PC-3 (cell line): ENCODE data around the gene DNAH10. TPM values are rescaled to one million over a fixed set of nuclear protein-coding genes. Genes with fewer than 3 reads are reported as not detected.

Experiments
- ATAC-seq: fragments of 200-7000 bp; cut with Tn5 transposase; 2 replicates; pipeline ENCODE4 v1.9.1; 2020; ENCODE audit warnings: mild to moderate bottlenecking, moderate library complexity
- BruUV-seq: library from RNA; stranded (reverse); fragments of 400-500 nt; replicated peaks from 2 replicates; lab custom pipeline; 2021; lab: Mats Ljungman, UMichigan
- CTCF ChIA-PET: fragments of 300-600 bp; sonication (Branson Sonifier 250); formaldehyde crosslinking; loops from one replicate; lab custom pipeline; 2022; ENCODE audit warnings: antibody characterized with exemption; lab: Charles Lee
- POLR2A ChIA-PET: fragments of 300-600 bp; sonication (Branson Sonifier 250); formaldehyde crosslinking; loops from one replicate; lab custom pipeline; 2022; ENCODE audit warnings: antibody characterized with exemption; ENCODE audit not compliant: unreplicated experiment; lab: Charles Lee
- DNase-seq: peaks from one replicate; pipeline ENCODE4 v3.0.0-alpha.2; 2015
- H2AFZ ChIP-seq: fragments of 300-600 bp; sonication (generic); 2 replicates; pipeline ENCODE4 v1.6.0; 2016; ENCODE audit warnings: antibody characterized with exemption, low read length
- H3F3A ChIP-seq: fragments of 300-600 bp; sonication (generic); one replicate; pipeline ENCODE4 v1.6.0; 2017; ENCODE audit warnings: antibody characterized with exemption, low read length, control low read depth, mild to moderate bottlenecking; ENCODE audit not compliant: unreplicated experiment
- H3K27ac ChIP-seq: fragments of 300-600 bp; sonication (generic); 2 replicates; pipeline ENCODE4 v1.5.1; 2016; ENCODE audit warnings: mild to moderate bottlenecking, low read length
- H3K27me3 ChIP-seq: fragments of 300-600 bp; sonication (generic); 2 replicates; pipeline ENCODE4 v1.6.1; 2016; ENCODE audit warnings: low read length, mixed read lengths
- H3K36me3 ChIP-seq: fragments of 300-600 bp; sonication (generic); 2 replicates; pipeline ENCODE4 v1.6.1; 2016; ENCODE audit warnings: low read depth, mixed run types, low read length, mixed read lengths
- H3K4me1 ChIP-seq: fragments of 300-600 bp; sonication (generic); 2 replicates; pipeline ENCODE4 v1.5.1; 2016; ENCODE audit warnings: low read length; ENCODE audit not compliant: insufficient read depth
- H3K4me2 ChIP-seq: fragments of 300-600 bp; sonication (generic); 2 replicates; pipeline ENCODE4 v1.6.0; 2016; ENCODE audit warnings: low read length
- H3K4me3 ChIP-seq: fragments of 300-600 bp; sonication (generic); 2 replicates; pipeline ENCODE4 v1.5.1; 2016; ENCODE audit warnings: mild to moderate bottlenecking, low read length, mixed read lengths
- H3K79me2 ChIP-seq: fragments of 300-600 bp; sonication (generic); 2 replicates; pipeline ENCODE4 v1.6.1; 2017; ENCODE audit warnings: low read length, mixed read lengths
- H3K9ac ChIP-seq: fragments of 300-600 bp; sonication (generic); 2 replicates; pipeline ENCODE4 v1.6.0; 2016; ENCODE audit warnings: mild to moderate bottlenecking, low read length
- H3K9me2 ChIP-seq: fragments of 300-600 bp; sonication (generic); replicated peaks from 2 replicates; pipeline ENCODE4 v1.6.1; 2016; ENCODE audit warnings: mixed run types, low read length, mixed read lengths
- H3K9me3 ChIP-seq: fragments of 300-600 bp; sonication (generic); 2 replicates; pipeline ENCODE4 v1.6.1; 2016; ENCODE audit warnings: low read length, mixed read lengths
- H4K20me1 ChIP-seq: fragments of 300-600 bp; sonication (generic); 2 replicates; pipeline ENCODE4 v1.6.1; 2016; ENCODE audit warnings: low read length, mixed read lengths
- EZH2 ChIP-seq: fragments of 300-600 bp; sonication (generic); IDR thresholded peaks from one replicate; pipeline ENCODE4 v1.6.1; 2017; ENCODE audit warnings: antibody characterized with exemption, mild to moderate bottlenecking, low read length; ENCODE audit not compliant: unreplicated experiment
- EZH2phosphoT487 ChIP-seq: fragments of 300-600 bp; sonication (generic); IDR thresholded peaks from 2 replicates; pipeline ENCODE4 v1.6.1; 2018; ENCODE audit warnings: mild to moderate bottlenecking, antibody characterized with exemption, low read length, borderline replicate concordance
- intact Hi-C: fragments of 100-400 bp; cut with micrococcal nuclease; formaldehyde crosslinking; loops from 2 replicates; pipeline ENCODE4 v1.9.0; 2023
- total RNA-seq: library from RNA; depleted of rRNA; stranded (reverse); fragments of >200 nt; gene quantifications from 2 replicates; pipeline ENCODE4 v1.2.3, GENCODE V29; 2014
- TF ChIP-seq, protein P1 (sequence below): fragments of 300-600 bp; sonication (generic); conservative IDR thresholded peaks from 2 replicates; pipeline ENCODE4 v1.5.1; 2017; ENCODE audit warnings: antibody characterized with exemption, low read depth, mild to moderate bottlenecking, low read length

Gene DNAH10
- total RNA-seq, 1 experiment from 2014 or later, result 0.15 TPM

DNA sequence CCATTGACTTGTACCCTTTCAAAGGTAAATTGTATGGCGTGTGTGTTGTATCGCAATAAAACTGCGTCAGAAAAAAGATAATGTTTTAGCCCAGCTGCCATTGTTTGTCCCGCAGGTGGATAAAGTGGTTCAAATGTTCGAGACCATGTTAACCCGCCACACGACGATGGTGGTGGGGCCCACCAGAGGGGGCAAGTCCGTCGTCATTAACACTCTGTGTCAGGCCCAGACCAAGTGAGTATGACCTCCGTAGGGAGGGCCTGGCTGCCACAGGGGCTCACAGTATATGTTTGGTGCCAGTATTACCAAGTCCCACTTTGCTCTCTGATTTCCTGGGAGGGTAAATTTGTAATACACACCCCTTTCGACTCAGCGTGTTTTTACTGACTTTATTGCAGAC is 96.9 kb downstream of the DNAH10 start:
- no peak overlapping the region for H3K27ac ChIP-seq
- H3K4me2 ChIP-seq, result no peak overlapping the region
- no peak overlapping the region for H3K4me3 ChIP-seq
- H4K20me1 ChIP-seq, result no peaks in the 10 kb centered on the region
- no peak overlapping the region for H2AFZ ChIP-seq
- H3F3A ChIP-seq, result no peaks in the 10 kb centered on the region
- no peak for DNase-seq
- H3K9me3 ChIP-seq, result no peaks in the 10 kb centered on the region
- H3K9ac ChIP-seq, result no peak overlapping the region
- CTCF ChIA-PET, result no interaction called here
- POLR2A ChIA-PET, result no interaction called here
- intact Hi-C loops, result no loop called here
- H3K4me1 ChIP-seq, result no peaks in the 10 kb centered on the region
- H3K36me3 ChIP-seq, result no peaks in the 10 kb centered on the region
- H3K27me3 ChIP-seq, result peaks cover 26% of the 10 kb centered on the region
- no peaks in the 10 kb centered on the region for H3K9me2 ChIP-seq
- no peak for ATAC-seq
- H3K79me2 ChIP-seq, result no peaks in the 10 kb centered on the region
- TF ChIP-seq EZH2 (no peak), EZH2phosphoT487 (no peak)
- TF ChIP-seq, protein P1, sequence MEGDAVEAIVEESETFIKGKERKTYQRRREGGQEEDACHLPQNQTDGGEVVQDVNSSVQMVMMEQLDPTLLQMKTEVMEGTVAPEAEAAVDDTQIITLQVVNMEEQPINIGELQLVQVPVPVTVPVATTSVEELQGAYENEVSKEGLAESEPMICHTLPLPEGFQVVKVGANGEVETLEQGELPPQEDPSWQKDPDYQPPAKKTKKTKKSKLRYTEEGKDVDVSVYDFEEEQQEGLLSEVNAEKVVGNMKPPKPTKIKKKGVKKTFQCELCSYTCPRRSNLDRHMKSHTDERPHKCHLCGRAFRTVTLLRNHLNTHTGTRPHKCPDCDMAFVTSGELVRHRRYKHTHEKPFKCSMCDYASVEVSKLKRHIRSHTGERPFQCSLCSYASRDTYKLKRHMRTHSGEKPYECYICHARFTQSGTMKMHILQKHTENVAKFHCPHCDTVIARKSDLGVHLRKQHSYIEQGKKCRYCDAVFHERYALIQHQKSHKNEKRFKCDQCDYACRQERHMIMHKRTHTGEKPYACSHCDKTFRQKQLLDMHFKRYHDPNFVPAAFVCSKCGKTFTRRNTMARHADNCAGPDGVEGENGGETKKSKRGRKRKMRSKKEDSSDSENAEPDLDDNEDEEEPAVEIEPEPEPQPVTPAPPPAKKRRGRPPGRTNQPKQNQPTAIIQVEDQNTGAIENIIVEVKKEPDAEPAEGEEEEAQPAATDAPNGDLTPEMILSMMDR, result no peak
- BruUV-seq, result no TSS peak

DNA sequence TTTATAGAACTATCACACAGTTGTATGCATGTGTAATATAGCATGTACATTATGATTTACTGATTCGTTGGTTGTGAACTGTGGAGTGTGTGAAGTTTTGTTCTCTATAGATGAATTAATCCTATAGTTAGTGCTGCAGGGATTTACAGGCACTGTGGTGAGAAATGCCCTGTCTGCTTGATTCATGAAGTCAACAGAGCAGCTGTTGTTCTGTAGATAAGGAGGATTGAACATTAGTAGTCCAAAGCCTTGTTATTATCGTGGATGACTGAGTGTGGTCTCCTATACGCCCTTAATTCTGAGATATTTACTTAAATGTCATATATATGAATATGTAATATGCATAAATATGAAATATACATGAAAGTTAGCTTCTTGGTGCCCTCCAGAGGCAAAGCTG is 98.3 kb downstream of the DNAH10 start:
- Histone ChIP-seq H3K36me3 (no peaks in the 10 kb centered on the region), H3K9me3 (no peaks in the 10 kb centered on the region), H3K4me2 (no peak overlapping the region), H3K27ac (no peak overlapping the region), H3K79me2 (no peaks in the 10 kb centered on the region), H4K20me1 (no peaks in the 10 kb centered on the region), H2AFZ (no peak overlapping the region), H3K9ac (no peak overlapping the region), H3K9me2 (no peaks in the 10 kb centered on the region), H3K4me1 (no peaks in the 10 kb centered on the region), H3F3A (no peaks in the 10 kb centered on the region), H3K4me3 (no peak overlapping the region), H3K27me3 (peaks cover 28% of the 10 kb centered on the region)
- BruUV-seq, result no TSS peak
- POLR2A ChIA-PET, result no interaction called here
- CTCF ChIA-PET, result no interaction called here
- ATAC-seq, result no peak
- no peak for TF ChIP-seq EZH2
- TF ChIP-seq, protein P1, result no peak
- no peak for TF ChIP-seq EZH2phosphoT487
- DNase-seq, result no peak
- intact Hi-C loops, result no loop called here

DNA sequence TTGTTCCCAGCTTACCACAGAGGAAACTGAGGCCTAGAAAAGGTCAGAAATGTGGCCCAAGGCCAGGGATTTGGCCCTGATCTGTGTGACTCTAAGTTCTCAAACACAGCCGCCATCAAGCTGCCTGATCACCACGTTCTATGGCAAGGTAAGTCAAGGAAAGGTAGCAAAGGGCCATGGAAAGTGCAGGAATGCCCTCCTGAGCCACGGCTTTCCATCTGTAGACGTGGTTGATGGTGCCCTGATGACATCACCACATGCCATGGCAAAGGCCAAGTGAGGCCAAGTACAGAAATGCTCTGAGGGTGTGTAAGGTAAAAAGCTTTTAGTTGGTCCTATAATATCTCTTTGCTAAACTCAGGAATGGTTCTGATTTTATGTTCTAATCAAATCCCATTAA is 99.3 kb downstream of the DNAH10 start:
- Histone ChIP-seq H3K79me2 (no peaks in the 10 kb centered on the region), H3K4me2 (no peak overlapping the region), H3K9ac (no peak overlapping the region), H3K9me3 (no peaks in the 10 kb centered on the region), H3K27me3 (peaks cover 32% of the 10 kb centered on the region), H3K27ac (no peak overlapping the region), H2AFZ (no peak overlapping the region), H3K4me3 (no peak overlapping the region), H3K4me1 (no peaks in the 10 kb centered on the region), H3F3A (no peaks in the 10 kb centered on the region), H3K9me2 (no peaks in the 10 kb centered on the region), H4K20me1 (no peaks in the 10 kb centered on the region), H3K36me3 (no peaks in the 10 kb centered on the region)
- CTCF ChIA-PET, result no interaction called here
- no peak for TF ChIP-seq EZH2
- TF ChIP-seq, protein P1, result no peak
- TF ChIP-seq EZH2phosphoT487, result no peak
- no peak for ATAC-seq
- DNase-seq, result no peak
- POLR2A ChIA-PET, result no interaction called here
- BruUV-seq, result no TSS peak
- intact Hi-C loops, result no loop called here
